Omental fat pad (tissue), 4 donors: ENCODE results near the gene USP7. TPM values are rescaled to one million over a fixed set of nuclear protein-coding genes. Genes with fewer than 3 reads are reported as not detected.

Experiments used
- ATAC-seq: fragments of 150-250 bp; one replicate; pipeline ENCODE4 v1.9.1; 2016; ENCODE audit warnings: mild to moderate bottlenecking, moderate library complexity; ENCODE audit not compliant: low FRiP score
- DNase-seq: peaks from one replicate; pipeline ENCODE4 v3.0.0-alpha.2; 2019; ENCODE audit warnings: low spot score
- total RNA-seq, 4 donors: library from RNA; depleted of rRNA; stranded (reverse); fragments of >200 nt; gene quantifications; one replicate each; pipeline ENCODE4 v1.1.0, GENCODE V29; 2016
- TF ChIP-seq, protein P1 (sequence below), 3 donors: fragments of 450-650 bp; IDR thresholded peaks; one replicate each; pipeline ENCODE4 v1.5.1; 2016 to 2017; ENCODE audit warnings: antibody characterized with exemption in 3 of 3, mild to moderate bottlenecking in 3 of 3, moderate library complexity in 2 of 3

Gene USP7
- total RNA-seq, 4 donors from 2014 or later, result 71.2 to 138 (median 97.0) TPM

DNA sequence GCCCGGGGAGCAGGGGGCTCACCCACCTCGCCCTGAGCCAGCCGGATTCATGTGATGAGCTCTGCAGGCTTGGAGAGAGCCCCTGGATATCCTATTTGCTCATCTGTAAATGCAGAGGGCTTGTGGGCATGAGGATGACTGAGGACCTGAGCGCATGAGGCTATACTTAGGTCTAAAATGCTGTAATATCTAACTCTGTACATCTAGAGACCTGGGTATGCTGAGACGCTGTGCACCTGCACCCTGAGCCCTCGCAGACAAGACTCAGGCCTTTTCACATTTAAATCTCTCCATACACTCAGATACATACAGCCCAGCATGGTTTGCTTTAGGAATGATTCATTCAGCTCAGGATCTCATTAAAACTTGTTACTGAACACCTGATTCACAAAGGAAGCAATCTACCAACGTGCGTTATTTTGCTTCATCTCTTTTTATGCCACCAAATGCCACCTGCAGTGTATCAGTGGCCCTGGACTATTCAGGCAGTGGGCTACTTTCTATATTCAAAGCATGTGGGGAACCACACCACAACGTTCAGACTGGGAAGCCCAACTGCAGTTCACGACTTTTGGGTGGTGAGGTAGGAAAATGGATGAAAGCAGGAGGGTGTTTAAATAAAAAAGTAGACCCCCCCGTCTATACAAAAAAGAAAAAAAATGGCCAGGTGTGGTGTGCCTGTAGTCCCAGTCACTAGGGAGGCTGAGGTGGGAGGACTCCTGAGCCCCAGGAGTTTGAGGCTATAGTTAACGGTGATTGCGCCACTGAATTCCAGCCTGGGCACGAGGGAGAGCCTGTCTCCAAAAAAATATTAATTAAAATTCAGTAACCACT is 12.0 kb downstream of the USP7 start:
- DNase-seq (no peak), ATAC-seq (no peak)
- TF ChIP-seq, protein P1, sequence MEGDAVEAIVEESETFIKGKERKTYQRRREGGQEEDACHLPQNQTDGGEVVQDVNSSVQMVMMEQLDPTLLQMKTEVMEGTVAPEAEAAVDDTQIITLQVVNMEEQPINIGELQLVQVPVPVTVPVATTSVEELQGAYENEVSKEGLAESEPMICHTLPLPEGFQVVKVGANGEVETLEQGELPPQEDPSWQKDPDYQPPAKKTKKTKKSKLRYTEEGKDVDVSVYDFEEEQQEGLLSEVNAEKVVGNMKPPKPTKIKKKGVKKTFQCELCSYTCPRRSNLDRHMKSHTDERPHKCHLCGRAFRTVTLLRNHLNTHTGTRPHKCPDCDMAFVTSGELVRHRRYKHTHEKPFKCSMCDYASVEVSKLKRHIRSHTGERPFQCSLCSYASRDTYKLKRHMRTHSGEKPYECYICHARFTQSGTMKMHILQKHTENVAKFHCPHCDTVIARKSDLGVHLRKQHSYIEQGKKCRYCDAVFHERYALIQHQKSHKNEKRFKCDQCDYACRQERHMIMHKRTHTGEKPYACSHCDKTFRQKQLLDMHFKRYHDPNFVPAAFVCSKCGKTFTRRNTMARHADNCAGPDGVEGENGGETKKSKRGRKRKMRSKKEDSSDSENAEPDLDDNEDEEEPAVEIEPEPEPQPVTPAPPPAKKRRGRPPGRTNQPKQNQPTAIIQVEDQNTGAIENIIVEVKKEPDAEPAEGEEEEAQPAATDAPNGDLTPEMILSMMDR (IDR thresholded peaks at IDR 0.05), result no peak

DNA sequence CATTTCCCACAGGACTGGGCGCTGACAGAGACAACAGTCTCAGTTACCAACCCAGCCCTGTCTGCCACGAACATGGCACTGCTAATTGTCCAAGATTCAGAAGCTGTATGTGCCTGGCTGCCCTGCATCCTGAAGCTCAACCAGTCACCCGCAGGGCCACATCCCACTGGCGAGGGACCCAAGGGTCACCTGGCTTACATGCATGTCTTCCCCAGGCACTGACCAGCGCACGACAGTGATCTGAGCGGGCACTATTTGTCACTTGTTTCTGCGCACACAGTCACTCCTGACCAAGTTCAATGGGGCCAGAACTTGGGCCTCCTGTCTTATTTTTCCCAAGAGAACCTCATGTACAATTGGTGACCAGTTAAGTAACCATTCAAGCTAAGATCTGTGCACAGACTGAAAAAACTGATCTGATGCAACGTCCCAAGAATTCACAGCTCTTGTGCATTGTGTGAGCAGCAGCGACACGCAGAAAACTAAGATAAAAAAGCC is 13.1 kb downstream of the USP7 start:
- no peak for DNase-seq
- TF ChIP-seq, protein P1 (IDR thresholded peaks at IDR 0.05), result no peak
- ATAC-seq, result no peak

DNA sequence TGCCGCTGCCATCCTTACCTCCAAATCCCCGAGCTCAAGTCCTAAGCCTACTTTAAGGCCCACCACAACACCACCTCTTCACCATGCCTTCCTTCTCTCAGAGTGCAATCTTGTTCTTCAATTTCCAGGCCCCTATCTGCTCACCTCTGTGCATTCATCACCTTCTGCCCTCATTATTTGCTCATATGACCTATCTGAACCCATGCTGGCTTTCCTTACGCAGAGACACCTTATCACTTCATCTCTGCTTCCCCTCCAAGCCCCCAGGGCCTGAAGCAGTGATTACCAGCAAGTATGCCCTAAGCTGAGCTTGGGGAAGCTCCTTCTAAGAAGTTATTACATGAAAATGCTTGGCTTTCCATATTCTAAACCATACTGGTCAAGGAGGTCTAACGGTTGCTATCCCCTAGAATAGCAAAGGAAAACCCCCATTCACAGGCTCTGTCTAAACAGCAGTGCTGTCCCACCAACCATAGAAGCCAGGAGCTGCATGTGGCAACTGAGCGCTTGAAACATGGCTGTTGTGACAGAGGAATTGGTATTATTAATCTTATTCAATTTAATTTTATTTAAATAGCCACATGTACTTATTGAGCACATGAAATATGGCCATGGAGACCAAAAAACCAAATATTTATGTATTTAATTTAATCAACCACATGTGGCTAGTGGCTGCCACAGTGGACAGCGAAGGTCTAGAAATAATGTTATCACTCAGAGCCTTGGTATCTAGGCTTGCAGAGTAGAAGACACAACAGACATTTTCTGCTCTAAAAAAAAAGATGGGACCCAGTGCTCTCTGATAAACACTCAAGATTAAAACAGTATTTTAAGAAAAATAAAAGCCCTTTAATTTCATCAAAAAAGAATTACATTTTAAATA is 13.9 kb downstream of the USP7 start:
- DNase-seq (no peak), ATAC-seq (no peak)
- TF ChIP-seq, protein P1 (IDR thresholded peaks at IDR 0.05), result no peak

DNA sequence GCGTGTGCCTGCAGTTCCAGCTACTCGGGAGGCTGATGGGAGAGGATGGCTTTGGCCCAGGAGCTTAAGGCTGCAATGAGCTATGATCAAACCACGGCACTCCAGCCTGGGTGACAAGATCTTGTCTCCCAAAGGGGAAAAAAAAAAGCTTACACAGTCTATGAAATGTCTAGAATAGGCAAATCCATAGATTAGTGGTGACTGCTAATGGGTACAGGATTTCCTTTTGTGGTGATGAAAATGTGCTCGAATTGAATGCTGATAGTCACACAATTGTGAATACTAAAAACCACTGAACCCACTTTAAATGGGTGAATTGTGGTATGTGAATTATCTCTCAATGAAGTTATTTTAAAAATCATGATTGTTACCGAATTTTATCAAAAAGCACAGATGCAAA is 14.9 kb downstream of the USP7 start:
- no peak for ATAC-seq
- TF ChIP-seq, protein P1 (IDR thresholded peaks at IDR 0.05), result no peak
- DNase-seq, result no peak

DNA sequence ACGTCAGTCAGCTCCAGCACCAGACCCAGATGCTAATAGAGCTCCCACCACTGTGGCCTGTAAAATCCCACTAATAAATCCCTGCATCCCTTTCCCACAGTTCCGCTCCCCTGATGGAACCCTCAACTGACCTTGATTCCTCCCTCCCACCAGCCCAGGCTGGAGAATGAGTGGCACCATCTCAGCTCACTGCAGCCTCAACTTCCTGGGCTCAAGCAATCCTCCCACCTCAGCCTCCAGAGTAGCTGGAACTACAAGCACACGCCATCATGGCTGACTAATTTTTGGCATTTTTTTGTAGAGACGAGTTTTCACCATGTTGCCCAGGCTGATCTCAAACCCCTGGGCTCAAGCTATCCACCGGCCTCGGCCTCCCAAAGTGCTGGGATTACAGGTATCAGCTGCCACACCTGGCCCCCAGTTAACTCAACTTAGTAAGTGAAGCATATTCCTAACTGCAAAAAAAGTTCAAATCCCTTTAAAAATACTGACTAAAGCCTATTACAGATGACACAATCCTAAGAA is 15.6 kb downstream of the USP7 start:
- DNase-seq, result no peak
- TF ChIP-seq, protein P1 (IDR thresholded peaks at IDR 0.05), result no peak
- no peak for ATAC-seq

DNA sequence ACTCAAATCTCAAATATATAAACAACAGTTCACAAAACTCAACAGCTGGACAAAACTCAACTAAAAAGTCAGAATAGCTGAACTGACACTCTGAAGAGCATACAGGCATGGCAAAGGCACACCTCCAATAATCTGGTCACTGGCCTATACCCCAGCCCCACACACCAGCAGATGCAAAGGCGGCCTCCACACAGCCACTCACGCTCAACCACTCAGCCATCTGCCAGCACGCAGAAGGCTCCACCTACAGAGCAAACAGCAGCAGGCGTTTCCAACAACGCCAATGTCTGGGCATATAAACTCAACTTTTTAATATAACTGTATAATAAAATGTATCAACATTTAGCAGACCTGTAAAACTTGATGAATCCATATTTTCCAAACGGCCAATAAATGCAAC is 17.2 kb downstream of the USP7 start:
- TF ChIP-seq, protein P1 (IDR thresholded peaks at IDR 0.05), result no peak
- DNase-seq (no peak), ATAC-seq (no peak)
